ENCODE results near the gene NAT9.

Gene NAT9

DNA sequence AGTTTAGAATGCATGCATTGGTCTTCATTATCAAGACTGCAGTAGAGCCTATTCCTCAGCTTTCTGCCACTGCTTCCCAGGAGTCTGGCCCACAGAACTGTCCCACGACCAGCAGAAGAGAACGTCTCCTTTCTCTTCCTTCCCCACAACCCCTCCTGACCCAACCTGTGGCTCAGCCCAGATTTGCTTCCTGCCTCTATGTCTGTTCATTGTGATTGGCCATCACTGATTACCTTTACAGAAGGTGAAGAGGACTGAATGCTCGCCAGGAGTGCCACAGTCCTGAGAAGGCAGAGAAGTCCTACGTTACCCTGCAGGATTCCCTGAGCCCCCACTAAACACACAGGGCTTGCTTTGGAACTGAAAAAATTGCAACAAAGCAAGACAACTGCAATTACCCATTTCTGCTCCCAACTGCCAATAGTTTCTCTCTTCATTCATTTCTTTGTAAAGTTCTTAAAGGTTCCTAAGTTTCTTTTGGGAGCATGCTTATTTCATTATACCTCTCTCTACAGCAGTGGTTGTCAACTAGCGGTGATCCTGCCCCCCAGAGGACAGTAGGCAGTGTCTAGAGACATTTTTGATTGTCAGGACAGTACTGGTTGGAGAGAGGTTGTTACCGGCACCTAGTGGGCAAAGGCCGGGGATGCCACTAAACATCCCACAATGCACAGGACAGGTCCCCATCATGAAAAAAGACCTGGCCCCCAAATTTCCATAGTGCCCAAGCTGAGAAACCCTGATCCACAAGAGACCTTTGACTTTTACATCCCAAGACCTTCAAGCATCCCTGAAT lies 4.5 kb upstream of the NAT9 start:
- no peak for DNase-seq (ENCODE audit: low read depth)
- peak; percentile 35 for TF ChIP-seq CTCF (IDR thresholded peaks at IDR 0.05; ENCODE audit: control insufficient read depth, insufficient read depth, low read depth, low read length, missing control alignments)
- no peak overlapping the region for H3K4me3 ChIP-seq (ENCODE audit: control insufficient read depth, low read depth, low read length)

DNA sequence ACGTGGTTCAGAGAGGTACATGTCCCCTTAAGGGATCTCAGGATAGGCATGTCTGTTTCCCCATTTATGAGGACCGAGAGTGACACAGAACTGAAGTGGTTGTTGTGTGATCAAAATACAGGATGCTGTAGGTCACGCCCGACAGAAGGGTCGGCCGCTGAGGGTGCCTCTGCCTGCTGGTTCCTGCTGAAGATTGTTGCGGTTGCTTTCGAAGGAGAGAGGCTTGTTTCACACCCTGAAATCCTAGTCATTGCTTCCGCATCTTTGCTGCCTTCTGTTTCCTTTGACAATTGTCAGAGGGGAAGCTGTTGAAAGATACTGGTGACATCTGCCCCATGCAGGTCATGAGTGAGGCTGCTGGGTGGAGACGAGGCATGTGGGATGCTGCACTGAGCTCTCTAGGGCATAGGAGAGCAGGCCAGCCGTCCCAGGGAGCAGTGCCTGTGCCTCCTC lies 3.8 kb upstream of the NAT9 start:
- H3K4me3 ChIP-seq (ENCODE audit: control insufficient read depth, low read depth, low read length) = no peak overlapping the region
- DNase-seq (ENCODE audit: low read depth) = no peak
- TF ChIP-seq CTCF (IDR thresholded peaks at IDR 0.05; ENCODE audit: control insufficient read depth, insufficient read depth, low read depth, low read length, missing control alignments) = no peak

- DNase-seq (ENCODE audit: low read depth) = no peak
These were observed 3.4 kb upstream of the NAT9 start for GRCh38 chr17:74779501-74779900.

DNA sequence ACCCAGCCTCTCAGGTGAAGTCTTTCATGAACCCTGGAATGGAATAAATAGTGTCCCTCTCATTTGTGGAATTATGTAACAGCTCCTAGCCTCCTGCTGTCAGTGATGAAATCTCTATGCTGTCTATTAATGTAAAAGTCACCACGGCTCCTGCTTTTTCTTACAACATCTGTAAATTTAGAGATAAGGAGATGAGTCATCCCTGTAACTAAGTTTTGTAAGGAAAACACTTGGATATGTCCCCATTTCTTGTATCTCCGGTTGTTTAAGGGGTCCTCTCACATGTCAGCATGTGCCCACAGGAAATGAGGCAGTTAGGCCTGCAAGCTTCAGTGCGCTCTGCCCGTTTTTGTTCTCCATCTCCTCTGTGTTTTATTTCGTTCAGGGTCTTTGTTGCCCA lies 2.8 kb upstream of the NAT9 start:
- H3K4me3 ChIP-seq (ENCODE audit: control insufficient read depth, low read depth, low read length) = no peak overlapping the region
- DNase-seq (ENCODE audit: low read depth) = peak; percentile 47
- TF ChIP-seq CTCF (IDR thresholded peaks at IDR 0.05; ENCODE audit: control insufficient read depth, insufficient read depth, low read depth, low read length, missing control alignments) = no peak

More at GRCh38 chr17:74779501-74779900, 3.4 kb upstream of the NAT9 start:
- H3K4me3 ChIP-seq (ENCODE audit: control insufficient read depth, low read depth, low read length) = no peak overlapping the region
- no peak for TF ChIP-seq CTCF (IDR thresholded peaks at IDR 0.05; ENCODE audit: control insufficient read depth, insufficient read depth, low read depth, low read length, missing control alignments)

DNA sequence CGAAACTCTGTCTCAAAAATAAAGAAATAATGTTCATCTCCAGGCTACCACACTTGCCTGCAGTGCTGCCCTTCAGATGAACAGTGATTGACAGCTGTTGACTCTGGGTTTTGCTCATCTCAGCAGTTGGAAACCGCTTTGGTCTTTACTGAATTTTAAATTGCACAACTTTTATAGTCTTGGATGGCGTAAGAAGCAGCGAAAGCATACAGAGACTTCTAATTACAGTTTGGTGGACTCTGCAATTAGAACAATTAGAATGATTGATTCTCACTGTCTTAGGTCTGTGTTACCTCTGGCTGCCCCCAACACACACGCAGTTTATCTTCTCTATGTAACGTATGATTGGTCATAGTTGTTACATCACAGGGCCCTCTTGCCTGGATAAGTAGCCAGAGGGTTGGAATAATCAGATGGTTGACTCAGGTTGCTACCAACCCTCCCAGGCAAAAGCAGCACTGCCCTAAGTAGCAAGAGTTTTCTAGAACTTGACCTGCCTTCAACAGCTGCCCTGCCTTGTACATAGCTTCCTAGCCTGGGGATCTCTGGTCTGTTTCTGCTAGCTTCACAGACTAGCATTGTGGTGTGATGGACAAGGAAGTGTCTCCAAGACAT lies 1.9 kb upstream of the NAT9 start:
- DNase-seq (ENCODE audit: low read depth) = no peak
- H3K4me3 ChIP-seq (ENCODE audit: control insufficient read depth, low read depth, low read length) = no peak overlapping the region
- TF ChIP-seq CTCF (IDR thresholded peaks at IDR 0.05; ENCODE audit: control insufficient read depth, insufficient read depth, low read depth, low read length, missing control alignments) = no peak

DNA sequence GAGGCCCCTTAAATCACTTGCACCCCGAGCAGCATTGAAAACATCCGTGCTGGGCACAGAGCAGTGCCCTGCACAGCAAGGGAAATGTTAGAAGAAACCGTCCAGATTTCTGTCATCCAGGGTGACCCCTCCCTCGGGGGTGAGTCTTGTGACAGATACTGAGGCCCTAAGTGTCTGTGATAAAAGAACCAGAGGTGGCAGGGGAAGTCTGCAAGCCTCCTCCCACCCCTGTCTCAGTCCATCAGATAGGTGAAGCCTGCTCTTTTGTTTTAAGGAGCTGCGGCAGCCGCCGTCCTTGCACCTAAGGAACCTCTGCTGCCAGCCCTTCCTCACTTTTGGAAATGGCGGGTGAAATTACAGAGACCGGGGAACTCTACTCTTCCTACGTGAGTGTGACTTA lies 845 bp upstream of the NAT9 start:
- TF ChIP-seq CTCF (IDR thresholded peaks at IDR 0.05; ENCODE audit: control insufficient read depth, insufficient read depth, low read depth, low read length, missing control alignments) = no peak
- peak overlapping the region; percentile 98 for H3K4me3 ChIP-seq (ENCODE audit: control insufficient read depth, low read depth, low read length)
- DNase-seq (ENCODE audit: low read depth) = no peak
